Skin of body (tissue), 2 donors: Measurements from ENCODE around the gene PLVAP. TPM values are rescaled to one million over a fixed set of nuclear protein-coding genes. Genes with fewer than 3 reads are reported as not detected.
A peak's percentile ranks its signal among the peaks of the same experiment; 100 is the strongest.

Experiments used
- DNase-seq: peaks from one replicate; lab custom pipeline; 2025; lab: John Stamatoyannopoulos, UW
- total RNA-seq: library from RNA; depleted of rRNA; stranded (reverse); fragments of >200 nt; gene quantifications from one replicate; pipeline ENCODE4 v1.2.3, GENCODE V29; 2014

The PLVAP gene
- total RNA-seq, 1 donor from 2014 or later = 10.9 TPM

DNA sequence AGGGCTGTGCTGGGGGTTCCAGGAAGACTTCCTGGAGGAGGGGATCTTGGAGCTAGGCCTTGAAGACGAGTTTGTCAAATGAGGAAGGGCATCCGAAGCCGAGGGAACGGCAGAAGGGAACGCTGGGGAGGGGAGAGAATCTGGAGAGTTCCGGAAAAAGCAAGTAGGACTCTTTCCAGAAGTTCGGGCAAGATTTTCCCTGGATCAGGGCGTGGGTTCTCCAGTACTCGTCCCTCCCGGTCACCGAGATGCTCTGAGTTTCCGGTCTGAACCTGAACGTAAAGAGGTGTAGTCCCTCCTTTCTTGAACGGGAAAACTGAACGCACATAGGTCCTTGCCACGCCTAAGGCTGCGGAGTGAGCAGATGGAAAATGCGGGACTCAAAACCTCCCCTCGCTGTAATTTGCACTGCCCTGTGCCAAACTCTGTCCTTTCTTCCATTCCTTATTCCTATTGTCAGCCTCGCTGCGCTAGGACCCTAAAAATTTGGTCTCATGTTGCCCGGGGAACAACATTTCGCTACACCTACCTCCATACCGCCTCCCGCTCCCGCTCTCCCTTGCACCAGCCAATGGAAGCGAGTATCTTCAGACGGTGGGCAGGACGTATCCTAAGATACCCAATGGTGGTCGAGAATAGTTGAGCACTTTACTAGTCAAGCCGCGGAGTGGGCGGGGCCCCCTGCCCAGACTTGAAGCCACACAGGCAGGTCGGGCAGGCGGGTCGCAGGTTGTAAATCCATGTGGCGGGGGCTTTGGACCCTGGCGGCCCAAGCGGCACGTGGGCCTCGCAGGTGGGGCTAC, 40.1 kb downstream of the PLVAP start, which contains the start of gene GTPBP3:
TSS of gene GTPBP3 (plus strand) at position 682 of the 803 bp plus-strand sequence. CDS start at position 741, 59 bp downstream.
- DNase-seq = peak; percentile 98

DNA sequence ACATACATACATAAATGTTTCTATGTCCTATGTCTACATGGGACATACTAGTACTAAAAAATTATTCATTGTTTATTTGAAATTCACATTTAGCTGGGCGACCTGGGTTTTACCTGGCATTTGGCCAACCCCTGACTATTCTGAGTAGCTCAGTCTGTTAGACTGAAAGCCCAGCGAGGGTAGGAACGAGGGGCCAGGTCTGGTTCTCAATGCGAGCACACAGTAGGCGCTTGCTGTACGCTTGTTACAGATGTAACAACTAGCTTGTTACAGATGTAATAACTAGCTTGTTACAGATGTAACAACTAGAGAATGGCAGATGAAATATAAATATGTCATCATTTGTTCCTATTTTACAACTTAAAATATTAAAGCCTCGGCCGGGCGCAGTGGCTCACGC, 41.6 kb downstream of the PLVAP start:
- DNase-seq = no peak

- DNase-seq = peak; percentile 95
Observed at GRCh38 chr19:17334414-17335409, 42.4 kb downstream of the PLVAP start, which contains the start of gene ANO8. ANO8 (minus strand) TSS chr19:17334855; CDS start chr19:17334670, 185 bp downstream.

DNA sequence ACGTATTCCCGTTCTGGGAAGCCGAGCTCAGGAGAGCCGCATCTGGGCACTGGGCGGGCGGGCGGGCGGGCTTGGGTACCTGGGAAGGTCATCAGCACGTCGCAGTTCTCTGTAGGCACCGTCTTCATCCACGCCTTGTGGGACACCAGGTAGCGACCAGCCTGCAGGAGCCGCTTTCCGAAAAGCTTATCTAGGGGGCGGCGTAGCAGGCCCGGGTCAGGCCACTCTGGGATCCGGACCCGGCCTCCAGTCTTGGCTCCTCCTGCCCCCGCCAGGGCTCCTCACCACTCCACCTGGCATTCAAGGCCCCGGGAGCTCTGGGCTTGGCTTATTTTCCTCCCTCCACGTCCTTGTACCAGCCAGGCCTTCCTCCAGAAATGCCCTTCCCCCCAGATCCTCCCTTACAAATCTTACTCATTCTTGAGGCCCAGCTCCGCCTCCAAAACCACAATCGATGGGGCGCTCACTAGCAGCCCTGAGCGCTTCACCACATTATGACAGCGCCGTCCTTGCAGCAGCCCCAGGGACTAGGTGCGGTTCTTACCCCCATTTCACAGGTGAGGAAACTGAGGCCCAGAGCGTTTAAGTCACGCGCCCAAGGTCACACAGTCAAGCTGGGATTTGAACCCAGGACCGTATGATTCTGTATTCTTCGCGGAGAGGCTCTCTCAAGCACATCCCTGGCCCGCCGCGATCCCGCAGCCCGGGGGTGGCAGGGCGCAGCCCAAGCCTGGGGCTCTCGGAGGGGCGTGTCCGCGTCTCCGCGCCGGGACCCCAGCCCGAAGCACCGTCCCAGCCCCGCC, 43.3 kb downstream of the PLVAP start:
- DNase-seq = no peak

- DNase-seq = no peak
Observed at GRCh38 chr19:17332677-17333581, 44.2 kb downstream of the PLVAP start.

DNA sequence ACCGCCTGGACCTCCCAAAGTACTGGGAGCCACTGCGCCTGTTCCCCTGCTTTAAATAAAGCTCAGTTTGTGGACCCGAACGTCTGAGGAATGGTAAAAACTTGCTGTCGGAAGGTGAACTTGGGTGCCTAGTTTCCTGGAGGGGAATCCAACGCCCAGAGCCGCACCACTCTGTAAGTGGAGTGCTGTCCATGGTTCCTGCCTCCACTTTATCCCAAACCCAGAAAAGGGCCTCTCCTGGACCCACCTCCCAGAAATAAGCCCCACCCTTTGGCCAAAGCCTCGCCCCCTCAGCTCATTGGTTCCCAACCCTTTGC, 44.8 kb downstream of the PLVAP start:
- no peak for DNase-seq

DNA sequence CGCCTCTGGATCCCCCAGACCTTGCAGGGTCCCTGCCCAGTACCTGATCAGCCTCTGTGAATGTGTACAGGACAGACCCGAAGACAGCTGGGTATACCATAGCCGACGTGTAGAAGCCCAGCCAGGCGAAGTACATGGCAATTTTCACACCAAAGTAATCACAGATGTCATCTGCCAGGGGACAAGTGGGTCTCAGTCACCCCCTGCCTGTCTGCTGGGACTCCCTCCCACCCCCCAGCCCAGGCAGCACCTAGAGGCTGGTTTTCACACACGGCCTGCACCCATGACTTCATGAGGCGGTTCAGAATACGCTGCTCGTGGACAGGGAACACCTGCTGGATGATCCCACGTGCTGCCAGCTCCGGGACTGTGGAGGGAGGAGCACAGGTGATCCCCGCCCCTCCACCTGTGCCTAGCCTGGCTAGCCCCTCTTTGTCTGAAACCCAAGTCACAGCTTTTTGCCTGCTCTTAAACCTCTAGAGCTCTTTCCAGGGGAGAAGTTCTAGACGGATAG, 46.0 kb downstream of the PLVAP start:
- DNase-seq = no peak

DNA sequence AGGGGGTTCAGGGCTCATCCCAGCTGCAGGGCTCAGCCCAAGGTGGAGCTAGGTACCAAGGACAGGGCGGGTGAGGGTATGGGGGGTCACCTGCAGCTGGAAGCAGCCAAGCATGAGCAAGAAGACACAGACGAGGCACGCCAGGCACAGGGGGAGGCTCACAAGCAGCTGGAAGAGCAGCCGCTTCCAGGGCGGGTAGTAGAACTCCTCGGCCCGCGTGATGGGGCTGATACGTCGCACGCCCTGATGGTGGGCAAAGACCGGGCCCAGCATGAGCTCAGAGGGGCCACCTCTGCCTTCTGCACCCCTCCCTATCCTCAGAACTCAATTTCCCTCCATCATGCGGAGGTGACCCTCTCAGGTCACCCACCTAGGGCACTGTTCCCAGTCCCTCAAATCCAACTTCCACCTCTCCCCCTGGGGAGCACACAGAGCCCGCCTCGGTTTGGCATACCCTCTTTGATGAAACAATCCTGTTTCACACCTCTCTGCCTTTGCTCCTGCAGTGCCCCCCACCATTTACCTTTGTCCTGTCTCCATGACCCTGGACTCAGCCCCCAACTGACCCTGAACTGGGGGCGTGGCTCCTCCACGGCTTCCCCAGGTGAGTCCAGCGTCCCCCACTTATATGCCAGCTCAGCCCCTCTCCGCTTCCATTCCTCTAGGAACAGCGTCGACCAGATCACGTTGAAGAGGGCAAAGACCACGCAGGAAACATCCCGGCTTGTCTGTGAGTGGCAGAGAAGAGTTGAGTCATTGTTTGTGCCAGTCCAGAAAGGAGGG, 46.7 kb downstream of the PLVAP start:
- no peak for DNase-seq

DNA sequence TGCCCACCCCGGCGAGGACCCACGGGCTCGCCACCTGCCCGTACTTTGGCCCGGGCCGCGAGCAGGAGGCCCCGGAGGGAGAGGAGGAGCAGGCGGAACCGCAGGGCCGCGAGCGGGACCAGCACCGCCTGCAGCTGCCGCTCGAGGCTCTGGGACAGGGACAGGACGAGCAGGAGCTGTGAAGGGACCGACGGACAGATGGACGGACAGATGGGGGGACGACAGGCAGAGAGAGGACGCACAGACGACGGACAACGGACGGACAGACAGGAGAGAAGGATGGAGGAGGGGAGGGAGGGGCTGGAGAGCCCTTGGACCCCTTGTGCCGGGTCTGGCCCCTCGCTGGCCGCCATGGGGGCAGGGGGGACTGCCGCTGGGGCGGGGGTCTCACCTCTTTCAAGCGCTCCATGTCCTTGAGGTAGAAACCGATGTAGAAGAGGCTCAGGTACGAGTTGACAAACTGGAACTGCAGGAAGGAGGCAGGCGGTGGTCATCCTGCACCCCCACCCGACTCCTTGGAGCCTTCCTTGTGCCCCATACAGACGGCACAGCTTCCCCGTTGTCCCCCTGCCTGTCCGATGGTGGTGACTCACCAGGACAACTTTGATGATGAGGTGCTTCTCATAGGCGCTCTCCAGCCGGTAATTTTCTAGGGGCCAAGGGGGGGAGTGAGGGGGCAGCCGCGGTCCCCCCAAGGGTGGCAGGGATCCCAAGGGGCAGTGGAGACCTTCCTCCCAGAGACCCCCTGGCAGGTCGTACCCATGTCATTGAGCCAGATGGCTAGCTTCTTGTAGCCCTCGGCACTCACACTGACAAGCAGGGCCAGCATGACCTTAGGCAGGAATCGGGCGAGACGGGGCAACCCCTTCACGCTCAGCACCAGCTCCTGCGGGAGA, 47.5 kb downstream of the PLVAP start:
- DNase-seq = no peak

DNA sequence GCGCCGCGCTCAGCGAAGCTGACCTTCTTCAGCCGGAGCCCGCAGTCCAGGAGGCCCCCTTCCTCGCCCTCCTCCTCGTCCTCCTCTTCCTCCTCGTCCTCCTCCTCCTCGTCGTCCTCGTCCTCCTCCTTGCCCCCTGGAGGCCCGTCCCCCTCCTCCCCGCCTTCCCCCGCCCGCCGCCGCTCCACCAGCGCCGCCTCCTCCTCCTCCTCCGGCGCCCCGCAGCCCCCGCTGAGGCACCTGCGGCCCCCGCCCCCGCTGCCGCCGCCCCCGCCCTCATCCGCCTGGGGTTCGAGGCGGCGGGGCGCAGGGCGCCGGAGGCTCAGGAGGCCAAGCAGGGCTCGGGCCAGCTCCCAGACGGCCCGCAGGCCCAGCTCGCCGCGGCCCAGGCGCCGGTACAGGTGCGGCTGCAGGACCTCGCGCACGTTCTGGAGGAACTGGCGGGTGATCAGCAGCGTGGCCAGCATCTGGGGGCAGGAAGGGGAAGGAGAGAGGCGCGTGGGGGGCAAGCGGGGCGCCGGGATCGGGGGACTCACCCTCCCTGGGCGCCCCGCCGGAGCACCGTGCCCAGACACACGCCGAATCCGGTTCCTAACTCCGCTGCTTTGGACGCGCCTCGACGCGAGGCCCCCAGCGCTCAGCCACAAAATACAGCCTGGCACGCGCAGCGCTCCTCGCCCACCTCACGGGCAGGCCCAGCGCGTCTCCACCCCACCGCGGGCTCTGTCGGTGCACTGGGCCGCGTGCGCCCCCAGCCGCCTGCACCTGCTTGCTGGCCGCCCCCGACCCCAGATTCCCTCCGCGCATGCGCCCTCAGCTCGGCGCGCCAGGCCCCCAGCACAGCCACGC, 48.4 kb downstream of the PLVAP start:
- no peak for DNase-seq

- no peak for DNase-seq
Observed at GRCh38 chr19:17327654-17328516, 49.3 kb downstream of the PLVAP start.

- no peak for DNase-seq
Observed at GRCh38 chr19:17327068-17327653, 50.0 kb downstream of the PLVAP start.

GRCh38 chr19:17326595-17326966, 50.6 kb downstream of the PLVAP start:
- DNase-seq = no peak

DNA sequence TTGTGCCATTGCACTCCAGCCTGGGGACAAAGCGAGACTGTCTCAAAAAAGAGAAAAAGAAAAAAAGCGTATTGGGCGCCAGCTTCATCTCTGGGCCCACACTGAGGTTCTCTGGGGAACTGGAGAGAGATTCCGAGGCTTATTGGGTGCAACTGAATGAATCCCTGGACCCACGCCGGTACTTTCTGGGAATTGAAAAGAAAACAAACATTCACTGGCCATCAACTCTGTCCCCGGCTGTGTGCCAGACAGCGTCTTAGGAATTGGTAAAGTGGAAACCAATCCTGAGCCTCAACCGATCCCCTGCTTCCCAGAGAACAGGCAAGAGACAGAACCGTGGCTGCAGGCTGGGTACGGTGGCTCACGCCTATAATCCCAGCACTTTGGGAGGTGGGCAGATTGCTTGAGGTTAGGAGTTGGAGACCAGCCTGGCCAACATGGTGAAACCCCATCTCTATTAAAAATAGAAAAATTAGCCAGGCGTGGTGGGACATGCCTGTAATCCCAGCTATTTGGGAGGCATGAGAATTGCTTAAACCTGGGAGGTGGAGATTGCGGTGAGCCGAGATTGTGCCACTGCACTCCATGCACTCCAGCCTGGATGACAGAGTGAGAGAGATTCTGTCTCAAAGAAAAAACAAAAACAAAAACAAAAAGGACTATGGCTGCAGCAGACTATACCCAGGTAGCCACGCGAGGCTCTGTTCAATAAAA, 51.1 kb downstream of the PLVAP start:
- DNase-seq = no peak

DNA sequence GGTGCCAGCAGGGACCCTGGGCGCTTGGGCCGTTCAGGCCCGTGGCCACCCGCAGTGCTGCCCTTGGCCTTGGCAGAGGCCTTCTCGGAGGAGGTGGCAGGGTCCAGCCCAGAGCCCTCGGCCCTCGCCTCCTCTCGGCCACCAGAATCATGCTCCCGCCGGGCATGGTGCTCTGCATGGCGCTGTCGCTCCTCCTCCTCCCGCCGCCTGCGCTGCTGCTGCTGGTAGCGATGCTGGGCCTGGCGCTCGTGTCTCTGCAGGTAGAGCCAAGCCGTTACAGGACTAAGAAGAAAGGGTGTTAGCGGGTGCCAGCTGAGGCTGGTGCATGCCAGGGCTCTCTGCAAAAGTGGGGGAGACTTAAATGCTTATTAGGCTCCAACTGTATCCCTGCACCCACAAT, 52.0 kb downstream of the PLVAP start:
- no peak for DNase-seq
